Neural progenitor cell (in vitro differentiated cells): ENCODE data around the gene PPIL1. TPM values are rescaled to one million over a fixed set of nuclear protein-coding genes. Genes with fewer than 3 reads are reported as not detected.

Experiments
- DNase-seq: peaks from one replicate; pipeline ENCODE4 v3.0.0-alpha.2; 2016; ENCODE audit warnings: low spot score
- H2AFZ ChIP-seq: fragments of 200-600 bp; sonication (generic); replicated peaks from 2 replicates; pipeline ENCODE4 v1.6.1; 2016; ENCODE audit warnings: antibody characterized with exemption
- H3F3A ChIP-seq: fragments of 200-600 bp; sonication (generic); 2 replicates; pipeline ENCODE4 v1.6.1; 2016; ENCODE audit warnings: antibody characterized with exemption, low read depth
- H3K27ac ChIP-seq: fragments of 200-600 bp; sonication (generic); 2 replicates; pipeline ENCODE4 v1.5.1; 2016; ENCODE audit warnings: mild to moderate bottlenecking
- H3K27me3 ChIP-seq: fragments of 200-600 bp; sonication (generic); 2 replicates; pipeline ENCODE4 v1.6.1; 2016; ENCODE audit warnings: mild to moderate bottlenecking, moderate library complexity
- H3K36me3 ChIP-seq: fragments of 200-600 bp; sonication (generic); 2 replicates; pipeline ENCODE4 v1.5.1; 2016
- H3K4me1 ChIP-seq: fragments of 200-600 bp; sonication (generic); 2 replicates; pipeline ENCODE4 v1.6.1; 2016; ENCODE audit warnings: mixed run types
- H3K4me2 ChIP-seq: fragments of 200-600 bp; sonication (generic); 2 replicates; pipeline ENCODE4 v1.6.1; 2016
- H3K4me3 ChIP-seq: fragments of 200-600 bp; sonication (generic); 2 replicates; pipeline ENCODE4 v1.5.1; 2016
- H3K79me2 ChIP-seq: fragments of 200-600 bp; sonication (generic); 2 replicates; pipeline ENCODE4 v1.6.1; 2016; ENCODE audit warnings: low read depth
- H3K9ac ChIP-seq: fragments of 200-600 bp; sonication (generic); 2 replicates; pipeline ENCODE4 v1.6.1; 2016
- H3K9me3 ChIP-seq: fragments of 200-600 bp; sonication (generic); 2 replicates; pipeline ENCODE4 v1.5.1; 2016; ENCODE audit warnings: low read depth
- H4K20me1 ChIP-seq: fragments of 200-600 bp; sonication (generic); 2 replicates; pipeline ENCODE4 v1.6.1; 2016; ENCODE audit warnings: low read depth
- H3K27ac Mint-ChIP-seq: 3 replicates; pipeline ENCODE4 v1.8.0; 2021; ENCODE audit warnings: mixed read lengths
- H3K27me3 Mint-ChIP-seq: 2 replicates; pipeline ENCODE4 v1.8.0; 2022; ENCODE audit warnings: low read depth, mild to moderate bottlenecking, inconsistent platforms, moderate library complexity, mixed read lengths; ENCODE audit not compliant: insufficient read depth
- H3K36me3 Mint-ChIP-seq: 3 replicates; pipeline ENCODE4 v1.8.0; 2021; ENCODE audit warnings: mixed read lengths
- H3K4me1 Mint-ChIP-seq: 3 replicates; pipeline ENCODE4 v1.8.0; 2021; ENCODE audit warnings: mixed read lengths
- H3K4me3 Mint-ChIP-seq: 3 replicates; pipeline ENCODE4 v1.8.0; 2021; ENCODE audit warnings: mild to moderate bottlenecking, moderate library complexity, mixed read lengths
- H3K9me3 Mint-ChIP-seq: 3 replicates; pipeline ENCODE4 v1.8.0; 2020; ENCODE audit warnings: mixed read lengths
- EZH2 ChIP-seq: fragments of 200-600 bp; sonication (generic); IDR thresholded peaks from 2 replicates; pipeline ENCODE4 v1.6.1; 2017; ENCODE audit warnings: antibody characterized with exemption, mild to moderate bottlenecking, moderate library complexity
- EZH2phosphoT487 ChIP-seq: fragments of 200-600 bp; sonication (generic); IDR thresholded peaks from 2 replicates; pipeline ENCODE4 v1.6.1; 2017; ENCODE audit warnings: antibody characterized with exemption
- total RNA-seq: library from RNA; depleted of rRNA; stranded (reverse); fragments of >200 nt; gene quantifications from 2 replicates; pipeline ENCODE4 v1.2.3, GENCODE V29; 2015; ENCODE audit warnings: low replicate concordance
- TF ChIP-seq, protein P1 (sequence below): fragments of 200-600 bp; sonication (generic); IDR thresholded peaks from 2 replicates; pipeline ENCODE4 v1.5.1; 2017; ENCODE audit warnings: antibody characterized with exemption, mild to moderate bottlenecking

Gene PPIL1
- total RNA-seq, 1 donor from 2014 or later, result 93.1 TPM

DNA sequence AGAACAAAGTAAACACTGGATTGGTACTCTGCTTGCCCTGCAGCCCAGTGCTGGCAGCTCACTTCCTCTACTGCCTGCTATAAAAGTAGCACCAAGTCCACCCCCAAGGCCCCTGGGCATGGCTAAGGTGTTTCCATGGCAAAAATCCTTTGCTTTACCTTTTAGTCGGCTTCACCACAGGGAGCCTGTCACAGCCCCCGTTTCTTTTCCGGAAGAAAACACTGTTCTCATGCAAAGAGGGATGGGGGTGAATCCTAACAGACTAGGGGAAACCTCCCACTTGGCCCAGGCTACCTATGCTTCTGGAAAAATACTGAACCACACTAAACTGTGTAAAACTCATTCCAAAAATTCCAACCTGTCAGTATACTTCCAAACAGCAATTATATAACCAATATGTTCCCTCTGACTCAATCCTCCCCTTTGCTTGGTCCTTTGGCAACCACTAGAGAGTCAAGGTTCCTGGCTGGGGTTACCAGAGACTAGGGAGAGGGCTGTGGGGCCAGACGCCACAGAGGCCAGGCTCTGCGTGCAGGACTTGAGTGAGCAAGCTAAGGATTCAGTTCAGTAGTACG, 16.1 kb downstream of the PPIL1 start:
- Mint-ChIP-seq H3K4me3 (peak overlapping the region; percentile 20), H3K27ac (peak overlapping the region; percentile 94), H3K4me1 (peaks cover 13% of the 10 kb centered on the region), H3K36me3 (peaks cover 36% of the 10 kb centered on the region), H3K27me3 (no peaks in the 10 kb centered on the region), H3K9me3 (no peaks in the 10 kb centered on the region)
- Histone ChIP-seq H3K4me1 (peaks cover 3% of the 10 kb centered on the region), H3K4me3 (no peak overlapping the region), H3K27me3 (no peaks in the 10 kb centered on the region), H3K9ac (no peak overlapping the region), H3K36me3 (peaks cover 3% of the 10 kb centered on the region), H3K4me2 (no peak overlapping the region), H3K79me2 (peaks cover 58% of the 10 kb centered on the region), H3K27ac (peak overlapping the region; percentile 50), H3F3A (no peaks in the 10 kb centered on the region), H3K9me3 (no peaks in the 10 kb centered on the region), H2AFZ (no peak overlapping the region), H4K20me1 (peaks cover 52% of the 10 kb centered on the region)
- DNase-seq, result no peak
- TF ChIP-seq, protein P1, sequence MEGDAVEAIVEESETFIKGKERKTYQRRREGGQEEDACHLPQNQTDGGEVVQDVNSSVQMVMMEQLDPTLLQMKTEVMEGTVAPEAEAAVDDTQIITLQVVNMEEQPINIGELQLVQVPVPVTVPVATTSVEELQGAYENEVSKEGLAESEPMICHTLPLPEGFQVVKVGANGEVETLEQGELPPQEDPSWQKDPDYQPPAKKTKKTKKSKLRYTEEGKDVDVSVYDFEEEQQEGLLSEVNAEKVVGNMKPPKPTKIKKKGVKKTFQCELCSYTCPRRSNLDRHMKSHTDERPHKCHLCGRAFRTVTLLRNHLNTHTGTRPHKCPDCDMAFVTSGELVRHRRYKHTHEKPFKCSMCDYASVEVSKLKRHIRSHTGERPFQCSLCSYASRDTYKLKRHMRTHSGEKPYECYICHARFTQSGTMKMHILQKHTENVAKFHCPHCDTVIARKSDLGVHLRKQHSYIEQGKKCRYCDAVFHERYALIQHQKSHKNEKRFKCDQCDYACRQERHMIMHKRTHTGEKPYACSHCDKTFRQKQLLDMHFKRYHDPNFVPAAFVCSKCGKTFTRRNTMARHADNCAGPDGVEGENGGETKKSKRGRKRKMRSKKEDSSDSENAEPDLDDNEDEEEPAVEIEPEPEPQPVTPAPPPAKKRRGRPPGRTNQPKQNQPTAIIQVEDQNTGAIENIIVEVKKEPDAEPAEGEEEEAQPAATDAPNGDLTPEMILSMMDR, result no peak

DNA sequence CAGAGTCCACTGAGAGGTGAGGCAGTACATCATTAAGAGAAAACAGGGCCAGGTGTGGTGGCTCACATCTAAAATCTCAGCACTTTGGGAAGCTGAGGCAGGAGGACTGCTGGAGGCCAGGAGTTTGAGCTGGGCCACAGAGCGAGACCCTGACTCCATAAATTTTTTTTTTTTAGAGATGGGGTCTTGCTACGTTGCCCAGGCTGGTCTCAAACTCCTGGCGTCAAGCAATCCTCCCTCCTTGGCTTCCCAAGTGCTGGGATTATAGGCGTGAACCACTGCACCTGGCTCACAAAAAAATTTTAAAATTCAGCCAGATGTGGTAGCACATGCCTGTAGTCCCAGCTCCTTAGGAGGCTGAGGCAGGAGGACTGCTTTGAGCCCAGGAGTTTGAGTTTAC, 17.3 kb downstream of the PPIL1 start:
- H3K9me3 ChIP-seq, result no peaks in the 10 kb centered on the region
- no peaks in the 10 kb centered on the region for H3K4me1 ChIP-seq
- H3K9ac ChIP-seq, result no peak overlapping the region
- H3K79me2 ChIP-seq, result peaks cover 47% of the 10 kb centered on the region
- Mint-ChIP-seq H3K4me1 (peaks cover 13% of the 10 kb centered on the region), H3K36me3 (peaks cover 32% of the 10 kb centered on the region), H3K9me3 (no peaks in the 10 kb centered on the region), H3K27ac (no peak overlapping the region), H3K4me3 (no peak overlapping the region), H3K27me3 (no peaks in the 10 kb centered on the region)
- no peaks in the 10 kb centered on the region for H3K27me3 ChIP-seq
- no peak overlapping the region for H2AFZ ChIP-seq
- H3K4me3 ChIP-seq, result no peak overlapping the region
- no peak overlapping the region for H3K4me2 ChIP-seq
- H3K27ac ChIP-seq, result no peak overlapping the region
- H3K36me3 ChIP-seq, result peaks cover 3% of the 10 kb centered on the region
- no peaks in the 10 kb centered on the region for H3F3A ChIP-seq
- TF ChIP-seq EZH2 (no peak), EZH2phosphoT487 (no peak)
- TF ChIP-seq, protein P1, result no peak
- DNase-seq, result no peak
- peaks cover 40% of the 10 kb centered on the region for H4K20me1 ChIP-seq

DNA sequence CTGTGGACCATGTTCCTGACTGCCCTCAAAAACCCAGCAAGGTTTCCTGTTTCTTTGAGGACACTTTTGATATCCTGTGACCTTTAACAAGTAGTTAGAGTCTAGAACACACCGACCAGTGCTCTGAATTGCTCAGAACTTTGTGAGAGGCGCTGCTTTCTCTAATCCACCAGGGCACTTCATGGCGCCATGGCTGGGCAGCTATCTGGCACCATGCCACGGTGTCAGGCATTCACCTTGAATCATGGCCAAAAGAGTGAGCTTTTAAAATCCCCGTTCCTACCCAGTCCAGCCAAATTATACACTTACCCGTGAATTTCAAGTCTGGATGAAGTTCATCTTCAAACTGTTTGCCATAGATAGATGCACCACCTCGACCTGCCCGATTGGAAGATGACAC, 18.3 kb downstream of the PPIL1 start:
- peaks cover 31% of the 10 kb centered on the region for H3K36me3 Mint-ChIP-seq
- no peak overlapping the region for H3K4me2 ChIP-seq
- TF ChIP-seq, protein P1, result no peak
- TF ChIP-seq EZH2 (no peak), EZH2phosphoT487 (no peak)
- H3K36me3 ChIP-seq, result peaks cover 3% of the 10 kb centered on the region
- H2AFZ ChIP-seq, result no peak overlapping the region
- H3K4me1 ChIP-seq, result no peaks in the 10 kb centered on the region
- peaks cover 8% of the 10 kb centered on the region for H3F3A ChIP-seq
- H3K4me3 Mint-ChIP-seq, result no peak overlapping the region
- H3K9me3 ChIP-seq, result no peaks in the 10 kb centered on the region
- peaks cover 13% of the 10 kb centered on the region for H3K4me1 Mint-ChIP-seq
- no peak overlapping the region for H3K9ac ChIP-seq
- DNase-seq, result no peak
- H3K79me2 ChIP-seq, result peaks cover 36% of the 10 kb centered on the region
- H3K27me3 Mint-ChIP-seq, result no peaks in the 10 kb centered on the region
- no peak overlapping the region for H3K27ac ChIP-seq
- H3K9me3 Mint-ChIP-seq, result no peaks in the 10 kb centered on the region
- no peak overlapping the region for H3K27ac Mint-ChIP-seq
- H3K4me3 ChIP-seq, result no peak overlapping the region
- peaks cover 38% of the 10 kb centered on the region for H4K20me1 ChIP-seq
- H3K27me3 ChIP-seq, result no peaks in the 10 kb centered on the region
